Measurements from ENCODE around the gene SLC45A2. TPM values are rescaled to one million over a fixed set of nuclear protein-coding genes. Genes with fewer than 3 reads are reported as not detected.

SLC45A2 gene
- total RNA-seq, 2 experiments from 2014 or later = not detected

DNA sequence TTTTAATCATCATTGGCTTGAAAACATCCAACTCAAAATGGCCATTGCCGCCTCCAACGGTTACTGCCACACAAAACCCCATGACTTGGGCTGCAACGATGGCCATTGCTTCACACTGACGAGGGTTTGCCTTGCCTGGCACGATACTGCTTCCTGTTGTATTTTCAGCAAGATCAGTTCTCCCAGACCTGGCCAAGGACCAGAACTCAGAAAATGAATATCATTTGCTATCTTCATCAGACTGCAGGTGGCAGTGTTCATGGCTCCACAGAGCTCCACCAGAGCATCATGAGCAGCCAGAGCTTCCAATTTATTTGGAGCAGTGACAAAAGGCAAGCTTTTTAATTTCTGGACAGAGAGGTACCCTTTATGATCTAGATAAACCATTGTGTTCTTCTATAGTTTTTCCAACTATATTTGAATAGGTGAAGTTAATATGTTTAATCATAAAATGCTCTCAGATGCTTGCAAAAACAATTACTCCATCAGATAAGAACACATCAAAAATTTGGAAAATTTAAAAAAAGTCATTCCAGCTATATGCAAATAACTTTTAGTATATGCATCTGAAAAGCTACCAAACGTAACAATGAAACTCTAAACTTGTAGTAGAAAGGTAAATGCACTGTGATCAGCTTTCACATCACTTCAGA, 13.0 kb upstream of the SLC45A2 start:
- ChIA-PET CTCF (interaction anchor here (0.7 to 2.3 kb wide), 17 partner anchors 8 to 188 kb away, joined by 3 to 11 read pairs (median 4); partner anchors contain the start of gene AMACR), POLR2A (interaction anchor here (0.9 kb wide), 1 partner anchor 10 kb away, joined by 3 read pairs; the partner anchor contains the start of gene AMACR)
- TF ChIP-seq, protein P1, sequence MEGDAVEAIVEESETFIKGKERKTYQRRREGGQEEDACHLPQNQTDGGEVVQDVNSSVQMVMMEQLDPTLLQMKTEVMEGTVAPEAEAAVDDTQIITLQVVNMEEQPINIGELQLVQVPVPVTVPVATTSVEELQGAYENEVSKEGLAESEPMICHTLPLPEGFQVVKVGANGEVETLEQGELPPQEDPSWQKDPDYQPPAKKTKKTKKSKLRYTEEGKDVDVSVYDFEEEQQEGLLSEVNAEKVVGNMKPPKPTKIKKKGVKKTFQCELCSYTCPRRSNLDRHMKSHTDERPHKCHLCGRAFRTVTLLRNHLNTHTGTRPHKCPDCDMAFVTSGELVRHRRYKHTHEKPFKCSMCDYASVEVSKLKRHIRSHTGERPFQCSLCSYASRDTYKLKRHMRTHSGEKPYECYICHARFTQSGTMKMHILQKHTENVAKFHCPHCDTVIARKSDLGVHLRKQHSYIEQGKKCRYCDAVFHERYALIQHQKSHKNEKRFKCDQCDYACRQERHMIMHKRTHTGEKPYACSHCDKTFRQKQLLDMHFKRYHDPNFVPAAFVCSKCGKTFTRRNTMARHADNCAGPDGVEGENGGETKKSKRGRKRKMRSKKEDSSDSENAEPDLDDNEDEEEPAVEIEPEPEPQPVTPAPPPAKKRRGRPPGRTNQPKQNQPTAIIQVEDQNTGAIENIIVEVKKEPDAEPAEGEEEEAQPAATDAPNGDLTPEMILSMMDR (IDR thresholded peaks at IDR 0.05) = peak; percentile 47
- DNase-seq (peak; percentile 39), ATAC-seq (peak; percentile 65)
- no peaks in the 10 kb centered on the region for H3K27me3 Mint-ChIP-seq
- peaks cover 12% of the 10 kb centered on the region for H3K36me3 Mint-ChIP-seq (ENCODE audit: low read depth)
- no peak overlapping the region for H3K4me3 Mint-ChIP-seq
- H3K4me1 Mint-ChIP-seq (ENCODE audit: low read depth) = peaks cover 3% of the 10 kb centered on the region
- no peaks in the 10 kb centered on the region for H3K9me3 Mint-ChIP-seq
- intact Hi-C loops (cut with micrococcal nuclease) = loop anchor here (5.0 kb wide), 1 partner anchor 470 kb away; no protein-coding TSS in a partner anchor
- H3K27ac Mint-ChIP-seq = no peak overlapping the region

DNA sequence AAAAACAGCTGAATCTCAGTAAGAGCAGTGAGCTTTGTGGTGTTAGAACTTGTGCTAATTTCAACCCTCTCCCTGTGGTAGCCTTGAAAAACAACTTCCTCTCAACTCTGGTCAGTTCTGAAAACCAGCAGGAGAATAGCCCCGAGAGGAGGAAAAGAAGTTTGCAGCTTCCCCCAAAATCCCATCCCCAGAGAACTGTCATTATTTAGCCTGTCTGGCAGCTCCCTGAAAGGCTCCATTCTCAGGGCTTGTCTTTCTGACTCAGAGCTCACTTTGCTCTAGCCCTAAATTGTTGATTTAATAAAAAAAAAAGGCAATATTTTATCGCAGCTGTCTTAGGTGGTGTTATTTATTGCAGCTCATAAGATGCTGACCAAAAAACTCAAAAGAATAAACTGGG, 11.4 kb upstream of the SLC45A2 start:
- H3K4me3 Mint-ChIP-seq = no peak overlapping the region
- peaks cover 3% of the 10 kb centered on the region for H3K4me1 Mint-ChIP-seq (ENCODE audit: low read depth)
- TF ChIP-seq, protein P1 (IDR thresholded peaks at IDR 0.05) = no peak
- POLR2A ChIA-PET = no interaction called here
- intact Hi-C loops (cut with micrococcal nuclease) = loop anchor here (5.0 kb wide), 1 partner anchor 471 kb away; no protein-coding TSS in a partner anchor
- peaks cover 12% of the 10 kb centered on the region for H3K36me3 Mint-ChIP-seq (ENCODE audit: low read depth)
- ATAC-seq = no peak
- H3K9me3 Mint-ChIP-seq = no peaks in the 10 kb centered on the region
- DNase-seq = no peak
- H3K27me3 Mint-ChIP-seq = no peaks in the 10 kb centered on the region
- H3K27ac Mint-ChIP-seq = no peak overlapping the region
- CTCF ChIA-PET = interaction anchor here (1.0 to 2.3 kb wide), 6 partner anchors 13 to 469 kb away, joined by 3 to 11 read pairs (median 5); partner anchors contain the start of gene AMACR

DNA sequence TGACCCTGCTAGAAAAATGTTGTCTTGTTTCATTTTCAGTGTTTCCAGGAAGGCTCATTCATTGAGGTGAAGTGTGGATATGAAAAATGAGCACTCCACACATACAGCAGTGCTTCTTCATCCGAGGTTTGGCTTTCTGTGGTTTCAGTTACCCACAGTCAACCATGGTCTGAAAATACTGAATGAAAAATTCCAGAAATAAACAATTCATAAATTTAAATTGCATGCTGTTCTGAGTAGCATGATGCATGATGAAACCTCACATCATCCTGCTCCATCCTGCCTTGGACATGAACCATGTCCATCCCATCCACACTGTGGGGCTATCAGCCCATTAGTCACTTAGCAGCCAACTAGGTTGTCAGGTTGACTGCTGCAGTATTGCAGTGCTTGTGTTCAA, 10.4 kb upstream of the SLC45A2 start:
- Mint-ChIP-seq H3K27me3 (no peaks in the 10 kb centered on the region), H3K4me3 (no peak overlapping the region), H3K4me1 (ENCODE audit: low read depth) (peaks cover 3% of the 10 kb centered on the region), H3K9me3 (no peaks in the 10 kb centered on the region), H3K27ac (peak overlapping the region; percentile 19), H3K36me3 (ENCODE audit: low read depth) (peaks cover 12% of the 10 kb centered on the region)
- ATAC-seq (peak; percentile 78), DNase-seq (peak; percentile 22)
- POLR2A ChIA-PET = no interaction called here
- intact Hi-C loops (cut with micrococcal nuclease) = loop anchor here (5.0 kb wide), 1 partner anchor 472 kb away; no protein-coding TSS in a partner anchor
- CTCF ChIA-PET = no interaction called here
- TF ChIP-seq, protein P1 (IDR thresholded peaks at IDR 0.05) = no peak

DNA sequence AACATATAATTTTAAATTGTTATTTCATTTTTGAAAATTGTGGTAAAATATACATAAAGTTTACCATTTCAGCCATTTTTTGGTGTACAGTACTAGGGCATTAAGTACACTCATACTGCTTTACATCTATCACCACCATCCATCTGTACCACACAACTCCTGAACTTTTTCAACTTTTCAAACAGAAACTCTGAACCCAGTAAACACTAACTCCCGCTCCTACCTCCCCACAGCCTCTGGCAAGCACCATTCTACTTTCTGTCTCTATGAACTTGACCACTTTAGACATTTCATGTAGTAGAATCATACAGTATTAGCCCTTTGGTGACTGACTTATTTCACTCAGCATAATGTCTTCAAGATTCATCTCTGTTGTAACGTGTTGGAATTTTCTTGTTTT, 8.4 kb upstream of the SLC45A2 start:
- intact Hi-C loops (cut with micrococcal nuclease) = no loop called here
- Mint-ChIP-seq H3K27ac (no peak overlapping the region), H3K27me3 (no peaks in the 10 kb centered on the region), H3K9me3 (no peaks in the 10 kb centered on the region), H3K36me3 (ENCODE audit: low read depth) (peaks cover 22% of the 10 kb centered on the region), H3K4me3 (no peak overlapping the region), H3K4me1 (ENCODE audit: low read depth) (peaks cover 3% of the 10 kb centered on the region)
- TF ChIP-seq, protein P1 (IDR thresholded peaks at IDR 0.05) = no peak
- POLR2A ChIA-PET = no interaction called here
- ATAC-seq (no peak), DNase-seq (no peak)
- CTCF ChIA-PET = no interaction called here

DNA sequence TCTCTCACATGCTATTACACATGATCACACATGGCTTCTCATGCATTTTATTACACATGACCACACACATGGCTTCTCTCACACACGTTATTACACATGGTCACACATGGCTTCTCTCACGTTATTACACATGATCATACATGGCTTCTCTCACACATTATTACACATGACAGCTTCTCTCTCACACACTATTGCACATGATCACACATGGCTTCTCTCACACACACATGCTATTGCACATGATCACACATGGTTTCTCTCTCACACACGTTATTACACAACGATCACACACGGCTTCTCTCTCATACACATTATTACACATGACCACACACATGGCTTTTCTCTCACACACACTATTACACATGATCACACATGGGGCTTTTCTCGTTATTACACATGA, 954 bp upstream of the SLC45A2 start:
- H3K4me1 Mint-ChIP-seq (ENCODE audit: low read depth) = no peaks in the 10 kb centered on the region
- ChIA-PET POLR2A (no interaction called here), CTCF (interaction anchor here (2.1 kb wide), 1 partner anchor 12 kb away, joined by 5 read pairs; no protein-coding TSS in a partner anchor)
- no peaks in the 10 kb centered on the region for H3K9me3 Mint-ChIP-seq
- DNase-seq (no peak), ATAC-seq (no peak)
- H3K27ac Mint-ChIP-seq = no peak overlapping the region
- no peaks in the 10 kb centered on the region for H3K27me3 Mint-ChIP-seq
- no peak overlapping the region for H3K4me3 Mint-ChIP-seq
- intact Hi-C loops (cut with micrococcal nuclease) = no loop called here
- TF ChIP-seq, protein P1 (IDR thresholded peaks at IDR 0.05) = no peak
- peaks cover 19% of the 10 kb centered on the region for H3K36me3 Mint-ChIP-seq (ENCODE audit: low read depth)
